SK-N-MC (cell line): Measurements from ENCODE around the gene CAMK1.

Source experiments
- EZH2 ChIP-seq: fragments of 200-600 bp; sonication (generic); IDR thresholded peaks from one replicate; pipeline ENCODE4 v1.6.1; 2017; ENCODE audit warnings: antibody characterized with exemption
- POLR2AphosphoS5 ChIP-seq: IDR thresholded peaks from 2 replicates; pipeline ENCODE4 v1.6.1; 2012; ENCODE audit warnings: mild to moderate bottlenecking, low read depth, low read length, borderline replicate concordance

- TF ChIP-seq EZH2 (no peak), POLR2AphosphoS5 (no peak)
Measured at GRCh38 chr3:9716801-9717555, 52.8 kb downstream of the CAMK1 start.
